Hippocampal formation (tissue), 2 donors: ENCODE measurements around the gene RAB40C.

Experiments
- DNase-seq, 2 donors: peaks; one replicate each; lab custom pipeline; 2025; lab: John Stamatoyannopoulos, UW

The RAB40C gene

DNA sequence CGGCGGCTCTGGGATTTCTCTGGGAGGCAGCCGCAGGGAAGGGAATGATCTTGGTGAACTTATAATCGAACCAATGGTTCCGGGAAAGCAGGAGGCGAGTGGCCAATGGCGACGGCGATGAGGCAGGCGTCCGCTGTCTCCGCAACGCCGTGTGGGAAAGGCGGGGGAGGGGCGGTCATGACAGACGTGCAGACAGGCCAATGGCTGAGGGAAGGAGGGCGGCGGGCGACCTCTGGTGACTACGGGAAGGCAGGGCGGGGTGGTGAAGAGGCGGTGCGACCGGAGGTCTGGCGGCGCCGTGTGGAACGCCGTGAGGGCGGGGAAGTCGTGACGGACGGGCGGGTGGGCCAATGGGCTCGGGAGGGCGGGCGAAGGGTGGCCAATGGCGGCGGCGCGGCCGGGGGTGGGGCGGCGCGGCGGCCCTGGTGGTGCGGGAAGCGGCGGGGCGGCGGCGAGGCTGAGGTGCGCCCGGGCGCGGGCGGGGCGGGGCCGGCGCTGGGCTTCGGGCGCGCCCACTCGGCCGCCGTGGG lies at the start of gene RAB40C:
TSS of gene RAB40C (plus strand) at position 409 of the 530 bp plus-strand sequence. CDS start 226 bp downstream, outside the sequence.
- DNase-seq: peak; percentile 96 to 99

GRCh38 chr16:540645-541340 lies 49.1 kb upstream of the RAB40C start:
- no peak for DNase-seq

- DNase-seq: no peak
These were observed 46.3 kb upstream of the RAB40C start for GRCh38 chr16:543301-544164.

GRCh38 chr16:544517-544916 lies 45.3 kb upstream of the RAB40C start:
- DNase-seq: no peak

DNA sequence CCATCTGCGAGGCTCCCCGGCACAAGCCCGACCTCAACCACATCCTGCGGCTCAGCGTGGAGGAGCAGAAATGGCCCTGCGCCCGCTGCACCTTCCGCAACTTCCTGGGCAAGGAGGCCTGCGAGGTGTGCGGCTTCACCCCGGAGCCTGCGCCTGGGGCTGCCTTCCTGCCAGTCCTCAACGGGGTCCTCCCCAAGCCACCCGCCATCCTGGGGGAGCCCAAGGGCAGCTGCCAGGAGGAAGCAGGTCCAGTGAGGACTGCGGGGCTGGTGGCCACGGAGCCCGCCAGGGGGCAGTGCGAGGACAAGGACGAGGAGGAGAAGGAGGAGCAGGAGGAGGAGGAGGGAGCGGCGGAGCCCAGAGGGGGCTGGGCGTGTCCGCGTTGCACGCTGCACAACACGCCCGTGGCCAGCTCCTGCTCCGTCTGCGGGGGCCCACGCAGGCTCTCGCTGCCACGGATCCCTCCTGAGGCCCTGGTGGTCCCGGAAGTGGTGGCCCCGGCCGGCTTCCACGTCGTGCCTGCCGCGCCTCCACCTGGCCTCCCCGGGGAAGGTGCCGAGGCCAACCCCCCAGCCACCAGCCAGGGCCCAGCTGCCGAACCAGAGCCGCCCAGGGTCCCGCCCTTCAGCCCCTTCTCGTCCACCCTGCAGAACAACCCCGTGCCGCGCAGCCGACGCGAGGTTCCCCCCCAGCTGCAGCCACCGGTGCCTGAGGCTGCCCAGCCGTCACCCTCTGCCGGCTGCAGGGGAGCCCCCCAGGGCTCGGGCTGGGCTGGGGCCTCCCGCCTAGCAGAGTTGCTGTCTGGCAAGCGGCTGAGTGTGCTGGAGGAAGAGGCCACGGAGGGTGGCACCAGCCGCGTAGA lies 42.7 kb upstream of the RAB40C start:
- peak in 1 of 2 donors; percentile 24 for DNase-seq

DNA sequence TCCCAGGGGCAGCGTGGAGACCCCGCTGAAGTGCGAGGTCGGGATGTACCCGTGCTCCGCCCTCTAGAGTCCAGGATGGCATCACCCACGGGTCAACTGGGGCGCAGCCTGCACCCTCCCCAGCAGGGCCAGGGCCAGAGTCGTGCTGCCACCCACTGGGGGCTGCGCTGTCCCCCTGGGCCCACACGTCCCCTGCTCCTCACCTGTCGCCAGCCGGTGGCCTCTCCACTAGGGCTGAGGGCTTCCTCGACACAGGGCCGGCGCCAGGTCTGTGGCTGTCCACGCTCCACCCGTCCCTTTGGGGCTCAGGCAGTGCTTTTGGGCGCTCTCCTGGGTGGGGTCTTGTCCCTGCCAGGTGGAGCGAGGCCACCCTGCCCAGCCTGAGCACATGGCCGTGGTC lies 41.3 kb upstream of the RAB40C start:
- no peak for DNase-seq

- DNase-seq: no peak
These were observed 40.2 kb upstream of the RAB40C start for GRCh38 chr16:549544-550263.

GRCh38 chr16:551210-551609 lies 38.7 kb upstream of the RAB40C start:
- DNase-seq: no peak

- no peak for DNase-seq
These were observed 37.7 kb upstream of the RAB40C start for GRCh38 chr16:552171-552570.

DNA sequence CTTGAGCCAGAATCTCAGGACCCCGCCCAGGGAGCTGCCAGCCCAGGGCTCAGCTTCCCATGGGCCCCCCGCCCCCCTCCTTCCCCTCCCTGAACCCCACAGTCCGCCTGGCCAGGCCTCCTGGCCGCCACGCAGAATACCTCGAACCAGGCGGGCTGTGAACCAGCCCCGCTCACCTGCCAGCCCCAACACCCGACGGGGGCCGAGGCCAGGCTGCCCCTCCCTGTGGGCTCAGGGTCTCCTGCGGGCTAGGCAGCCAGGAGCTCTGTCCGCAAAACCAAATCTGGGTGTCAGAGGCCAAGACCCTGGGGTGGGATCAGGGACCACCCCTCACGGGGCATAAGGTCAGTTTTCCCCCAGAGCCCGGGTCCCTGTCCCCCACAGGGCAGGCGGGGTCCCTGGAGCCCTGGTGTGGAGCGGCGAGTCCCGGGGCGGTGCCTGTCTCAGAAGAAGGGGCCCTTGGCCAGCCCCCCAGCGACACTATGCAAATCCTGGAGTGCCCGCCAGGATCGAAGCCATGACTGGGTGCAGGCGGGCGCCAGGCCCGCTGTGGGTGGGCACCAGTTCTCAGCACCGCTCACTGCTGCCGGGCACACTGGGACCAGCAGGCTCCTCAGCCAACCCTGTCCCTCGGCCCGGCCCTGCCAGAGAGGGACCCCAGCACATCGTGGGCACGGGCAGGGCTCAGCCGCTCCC lies 36.1 kb upstream of the RAB40C start:
- DNase-seq: no peak

DNA sequence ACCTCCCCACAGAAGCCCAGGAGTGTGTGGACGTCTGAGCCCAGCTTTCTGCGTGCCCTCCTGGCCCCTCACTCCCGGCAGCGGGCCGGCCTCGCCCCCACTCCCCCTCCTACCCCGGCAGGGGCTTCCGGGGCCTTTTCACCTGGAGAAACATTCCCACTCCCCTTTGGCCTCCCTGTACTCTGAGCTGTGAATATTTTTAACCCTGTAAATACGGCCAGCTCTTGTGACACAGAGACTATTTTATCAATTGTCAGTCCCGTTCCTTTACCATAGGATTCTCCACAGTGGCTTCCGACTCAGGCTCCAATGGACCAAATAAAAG lies 35.6 kb upstream of the RAB40C start:
- DNase-seq: no peak

- DNase-seq: no peak
These were observed 35.1 kb upstream of the RAB40C start for GRCh38 chr16:554640-555365.

- DNase-seq: no peak
These were observed 34.1 kb upstream of the RAB40C start for GRCh38 chr16:555528-556473.

GRCh38 chr16:556474-557173 lies 33.2 kb upstream of the RAB40C start:
- no peak for DNase-seq

DNA sequence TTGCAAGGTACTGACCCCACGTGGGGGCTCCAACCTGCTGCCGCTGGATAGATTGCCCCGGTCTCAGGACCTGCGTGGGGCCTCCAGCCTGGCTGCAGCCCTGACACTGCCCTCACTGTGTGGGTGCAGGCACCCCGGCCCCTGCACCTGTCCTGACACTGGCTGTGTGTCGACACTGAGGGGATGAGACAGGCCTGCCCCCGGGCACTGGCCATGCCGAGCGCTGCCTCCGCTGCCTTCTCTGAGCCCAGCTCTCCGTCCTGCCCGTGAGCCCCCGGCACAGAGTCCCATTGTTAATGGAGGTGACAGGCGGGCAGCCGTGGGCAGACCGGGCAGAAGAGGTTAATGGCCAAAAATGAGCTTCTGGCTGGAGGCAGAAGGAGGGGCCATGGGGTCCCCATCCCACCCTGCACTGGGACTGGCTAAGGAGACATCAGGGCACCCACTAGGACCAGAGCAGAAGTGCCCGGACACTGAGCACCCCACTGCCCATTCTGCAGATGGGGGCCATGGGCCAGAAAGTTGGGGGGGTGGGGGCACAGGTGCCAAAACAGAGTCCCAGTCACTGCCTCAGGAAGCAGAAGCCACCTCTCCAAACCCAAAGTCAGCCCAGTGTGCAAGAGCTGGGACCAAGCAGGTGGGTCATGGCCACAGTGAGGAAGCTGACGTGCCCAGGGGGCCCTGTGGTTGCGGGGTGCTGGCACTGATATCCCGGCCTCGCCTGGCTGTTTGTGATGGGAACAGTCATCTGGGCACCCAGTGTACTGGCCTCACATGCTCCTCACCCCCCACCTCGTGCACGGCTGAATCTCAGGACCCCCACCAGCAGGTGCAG lies 32.2 kb upstream of the RAB40C start:
- no peak for DNase-seq

GRCh38 chr16:558298-559020 lies 31.4 kb upstream of the RAB40C start:
- no peak for DNase-seq

- no peak for DNase-seq
These were observed 30.9 kb upstream of the RAB40C start for GRCh38 chr16:559021-559380.
